ENCODE data around the gene USP3.

GRCh38 chr15:63523306-63523990 lies 19.1 kb downstream of the USP3 start:
- no peak for TF ChIP-seq CTCF (IDR thresholded peaks at IDR 0.05 in 2 of 3, conservative IDR thresholded peaks at IDR 0.05 in 1 of 3; ENCODE audit: control insufficient read depth in 2 of 3, extremely low read depth in 1 of 3, insufficient read depth in 1 of 3, low read depth in 3 of 3, low read length in 3 of 3)
- no peak for TF ChIP-seq MEF2A (IDR thresholded peaks at IDR 0.05; ENCODE audit: insufficient read depth, low read depth, low read length)
- no peak for TF ChIP-seq RAD21 (IDR thresholded peaks at IDR 0.05; ENCODE audit: insufficient read depth, low read depth, low read length)
- no peak for TF ChIP-seq DPF2 (IDR thresholded peaks at IDR 0.05)
- no peak for TF ChIP-seq YBX1 (IDR thresholded peaks at IDR 0.05)
- no peak for TF ChIP-seq EZH2 (IDR thresholded peaks at IDR 0.05; ENCODE audit: borderline replicate concordance, control insufficient read depth, low read depth, low read length)
- no peak for TF ChIP-seq ATF3 (IDR thresholded peaks at IDR 0.05; ENCODE audit: borderline replicate concordance, extremely low read depth, low read depth, low read length)
- TF ChIP-seq POLR2A (IDR thresholded peaks at IDR 0.05; ENCODE audit: low read depth, low read length): no peak
- TF ChIP-seq POLR2AphosphoS5 (IDR thresholded peaks at IDR 0.05; ENCODE audit: low read length): no peak
- TF ChIP-seq NBN (IDR thresholded peaks at IDR 0.05): no peak
- no peak for TF ChIP-seq SP1 (IDR thresholded peaks at IDR 0.05; ENCODE audit: low read depth, low read length)
- TF ChIP-seq BACH1 (IDR thresholded peaks at IDR 0.05; ENCODE audit: borderline replicate concordance): no peak
